ENCODE results near the gene CLEC7A. TPM values are rescaled to one million over a fixed set of nuclear protein-coding genes. Genes with fewer than 3 reads are reported as not detected.

CLEC7A gene
- total RNA-seq, 1 donor from 2014 or later = 1.1 TPM

DNA sequence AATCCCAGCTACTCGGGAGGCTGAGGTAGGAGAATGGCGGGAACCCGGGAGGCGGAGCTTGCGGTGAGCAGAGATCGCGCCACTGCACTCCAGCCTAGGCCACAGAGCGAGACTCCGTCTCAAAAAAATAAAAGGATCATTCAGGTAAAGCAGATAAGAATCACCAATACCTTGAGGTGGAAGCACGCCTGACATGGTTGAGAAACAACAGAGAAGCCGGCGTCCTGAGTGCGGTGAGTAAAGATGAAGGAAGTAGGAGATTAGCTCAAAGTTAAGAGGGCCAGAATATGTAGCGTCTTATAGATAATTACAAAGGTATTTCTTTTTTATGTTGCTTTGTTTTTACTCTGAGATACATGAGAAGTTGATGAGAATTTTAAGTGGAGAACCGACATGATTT is 14.7 kb downstream of the CLEC7A start:
- no peak overlapping the region for H3K27ac ChIP-seq (ENCODE audit: low read depth, low read length)
- H3K4me1 ChIP-seq (ENCODE audit: insufficient read depth, low read length) = no peaks in the 10 kb centered on the region
- Mint-ChIP-seq H3K9me3 (ENCODE audit: unreplicated experiment) (peaks cover 2% of the 10 kb centered on the region), H3K4me1 (ENCODE audit: low read depth, unreplicated experiment) (no peaks in the 10 kb centered on the region), H3K27ac (ENCODE audit: unreplicated experiment) (no peak overlapping the region), H3K36me3 (ENCODE audit: low read depth, unreplicated experiment) (no peaks in the 10 kb centered on the region), H3K4me3 (ENCODE audit: unreplicated experiment) (no peak overlapping the region), H3K27me3 (ENCODE audit: low read depth, unreplicated experiment) (no peaks in the 10 kb centered on the region)
- H3K27me3 ChIP-seq (ENCODE audit: insufficient read depth, low read length) = no peaks in the 10 kb centered on the region
- no peak overlapping the region for H2AFZ ChIP-seq (ENCODE audit: low read depth, low read length)
- H3K4me2 ChIP-seq (ENCODE audit: low read length) = no peak overlapping the region
- no peaks in the 10 kb centered on the region for H4K20me1 ChIP-seq (ENCODE audit: insufficient read depth, low read length)
- FAIRE-seq (no peak), DNase-seq (ENCODE audit: low read depth) (no peak)
- no peaks in the 10 kb centered on the region for H3K79me2 ChIP-seq (ENCODE audit: insufficient read depth, low read length)
- H3K9ac ChIP-seq (ENCODE audit: low read length) = no peak overlapping the region
- no peak for TF ChIP-seq EZH2 (IDR thresholded peaks at IDR 0.05; ENCODE audit: insufficient read depth, low read length)
- no peak for TF ChIP-seq CTCF (IDR thresholded peaks at IDR 0.05; ENCODE audit: insufficient read depth, low read depth, low read length)
- H3K9me3 ChIP-seq (ENCODE audit: insufficient read depth, low read depth, low read length) = no peaks in the 10 kb centered on the region
- no peaks in the 10 kb centered on the region for H3K36me3 ChIP-seq (ENCODE audit: insufficient read depth, low read length)
- no peak overlapping the region for H3K4me3 ChIP-seq (ENCODE audit: insufficient read depth, low read depth, low read length)

- Mint-ChIP-seq H3K9me3 (ENCODE audit: unreplicated experiment) (peaks cover 2% of the 10 kb centered on the region), H3K36me3 (ENCODE audit: low read depth, unreplicated experiment) (no peaks in the 10 kb centered on the region), H3K27ac (ENCODE audit: unreplicated experiment) (no peak overlapping the region), H3K4me1 (ENCODE audit: low read depth, unreplicated experiment) (no peaks in the 10 kb centered on the region), H3K4me3 (ENCODE audit: unreplicated experiment) (no peak overlapping the region), H3K27me3 (ENCODE audit: low read depth, unreplicated experiment) (no peaks in the 10 kb centered on the region)
- no peaks in the 10 kb centered on the region for H3K9me3 ChIP-seq (ENCODE audit: insufficient read depth, low read depth, low read length)
- H3K79me2 ChIP-seq (ENCODE audit: insufficient read depth, low read length) = no peaks in the 10 kb centered on the region
- FAIRE-seq (no peak), DNase-seq (ENCODE audit: low read depth) (no peak)
- H3K27ac ChIP-seq (ENCODE audit: low read depth, low read length) = no peak overlapping the region
- no peaks in the 10 kb centered on the region for H3K4me1 ChIP-seq (ENCODE audit: insufficient read depth, low read length)
- no peaks in the 10 kb centered on the region for H4K20me1 ChIP-seq (ENCODE audit: insufficient read depth, low read length)
- no peak overlapping the region for H3K9ac ChIP-seq (ENCODE audit: low read length)
- no peak overlapping the region for H3K4me3 ChIP-seq (ENCODE audit: insufficient read depth, low read depth, low read length)
- H3K4me2 ChIP-seq (ENCODE audit: low read length) = no peak overlapping the region
- no peaks in the 10 kb centered on the region for H3K36me3 ChIP-seq (ENCODE audit: insufficient read depth, low read length)
- H2AFZ ChIP-seq (ENCODE audit: low read depth, low read length) = no peak overlapping the region
- H3K27me3 ChIP-seq (ENCODE audit: insufficient read depth, low read length) = no peaks in the 10 kb centered on the region
- TF ChIP-seq EZH2 (IDR thresholded peaks at IDR 0.05; ENCODE audit: insufficient read depth, low read length) (no peak), CTCF (IDR thresholded peaks at IDR 0.05; ENCODE audit: insufficient read depth, low read depth, low read length) (no peak)
These were observed 16.1 kb downstream of the CLEC7A start for GRCh38 chr12:10113920-10114319.

GRCh38 chr12:10113075-10113474 is 16.9 kb downstream of the CLEC7A start:
- no peaks in the 10 kb centered on the region for H3K36me3 ChIP-seq (ENCODE audit: insufficient read depth, low read length)
- FAIRE-seq (no peak), DNase-seq (ENCODE audit: low read depth) (no peak)
- H3K27ac Mint-ChIP-seq (ENCODE audit: unreplicated experiment) = no peak overlapping the region
- no peak for TF ChIP-seq EZH2 (IDR thresholded peaks at IDR 0.05; ENCODE audit: insufficient read depth, low read length)
- TF ChIP-seq CTCF (IDR thresholded peaks at IDR 0.05; ENCODE audit: insufficient read depth, low read depth, low read length) = no peak
- H3K27ac ChIP-seq (ENCODE audit: low read depth, low read length) = no peak overlapping the region
- H3K9ac ChIP-seq (ENCODE audit: low read length) = no peak overlapping the region
- no peaks in the 10 kb centered on the region for H3K4me1 Mint-ChIP-seq (ENCODE audit: low read depth, unreplicated experiment)
- H3K4me2 ChIP-seq (ENCODE audit: low read length) = no peak overlapping the region
- H3K36me3 Mint-ChIP-seq (ENCODE audit: low read depth, unreplicated experiment) = no peaks in the 10 kb centered on the region
- H3K9me3 ChIP-seq (ENCODE audit: insufficient read depth, low read depth, low read length) = no peaks in the 10 kb centered on the region
- no peaks in the 10 kb centered on the region for H3K27me3 ChIP-seq (ENCODE audit: insufficient read depth, low read length)
- H2AFZ ChIP-seq (ENCODE audit: low read depth, low read length) = no peak overlapping the region
- H3K4me1 ChIP-seq (ENCODE audit: insufficient read depth, low read length) = no peaks in the 10 kb centered on the region
- no peaks in the 10 kb centered on the region for H3K27me3 Mint-ChIP-seq (ENCODE audit: low read depth, unreplicated experiment)
- no peak overlapping the region for H3K4me3 ChIP-seq (ENCODE audit: insufficient read depth, low read depth, low read length)
- no peak overlapping the region for H3K4me3 Mint-ChIP-seq (ENCODE audit: unreplicated experiment)
- no peaks in the 10 kb centered on the region for H4K20me1 ChIP-seq (ENCODE audit: insufficient read depth, low read length)
- H3K9me3 Mint-ChIP-seq (ENCODE audit: unreplicated experiment) = peaks cover 2% of the 10 kb centered on the region
- no peaks in the 10 kb centered on the region for H3K79me2 ChIP-seq (ENCODE audit: insufficient read depth, low read length)

Data from astrocyte (in vitro differentiated cells and primary cell).